Osteoblast (primary cell): ENCODE measurements around the gene CPN1. TPM values are rescaled to one million over a fixed set of nuclear protein-coding genes. Genes with fewer than 3 reads are reported as not detected.

Source experiments
- DNase-seq: peaks from one replicate; pipeline ENCODE4 v3.0.0; 2011; ENCODE audit warnings: low spot score, mixed read lengths; ENCODE audit not compliant: insufficient read length; ENCODE audit errors: missing footprints
- H2AFZ ChIP-seq: 2 replicates; pipeline ENCODE4 v1.6.0; 2011; ENCODE audit warnings: mild to moderate bottlenecking, low read length
- H3K27ac ChIP-seq: 2 replicates; pipeline ENCODE4 v1.5.1; 2011; ENCODE audit warnings: mild to moderate bottlenecking, low read depth, low read length, moderate library complexity
- H3K27me3 ChIP-seq: 2 replicates; pipeline ENCODE4 v1.6.0; 2012; ENCODE audit warnings: mild to moderate bottlenecking, control low read depth, inconsistent platforms, low read length, moderate library complexity; ENCODE audit not compliant: insufficient read depth
- H3K36me3 ChIP-seq: 2 replicates; pipeline ENCODE4 v1.5.1; 2011; ENCODE audit warnings: mild to moderate bottlenecking, low read length, control low read depth, moderate library complexity; ENCODE audit not compliant: insufficient read depth
- H3K4me1 ChIP-seq: 2 replicates; pipeline ENCODE4 v1.5.1; 2011; ENCODE audit warnings: mild to moderate bottlenecking, low read length, control low read depth, moderate library complexity; ENCODE audit not compliant: insufficient read depth
- H3K4me2 ChIP-seq: 2 replicates; pipeline ENCODE4 v1.6.0; 2011; ENCODE audit warnings: mild to moderate bottlenecking, low read length; ENCODE audit not compliant: insufficient read depth
- H3K4me3 ChIP-seq: fragments of 200-600 bp; sonication (generic); 3 replicates; pipeline ENCODE4 v1.5.1; 2012; ENCODE audit warnings: mild to moderate bottlenecking, low read length, inconsistent platforms; ENCODE audit not compliant: insufficient read depth
- H3K79me2 ChIP-seq: 2 replicates; pipeline ENCODE4 v1.6.0; 2012; ENCODE audit warnings: mild to moderate bottlenecking, low read length, control low read depth, inconsistent platforms; ENCODE audit not compliant: insufficient read depth
- H3K9me3 ChIP-seq: 2 replicates; pipeline ENCODE4 v1.5.1; 2011; ENCODE audit warnings: low read depth, low read length, control low read depth
- H4K20me1 ChIP-seq: 2 replicates; pipeline ENCODE4 v1.6.0; 2012; ENCODE audit warnings: mild to moderate bottlenecking, low read length, control low read depth; ENCODE audit not compliant: insufficient read depth
- total RNA-seq: library from RNA; depleted of rRNA; stranded (reverse); fragments of >200 nt; gene quantifications from 2 replicates; pipeline ENCODE4 v1.2.3, GENCODE V29; 2012
- TF ChIP-seq, protein P1 (sequence below): IDR thresholded peaks from 2 replicates; pipeline ENCODE4 v1.5.1; 2011; ENCODE audit warnings: mild to moderate bottlenecking, low read depth, low read length, moderate library complexity; ENCODE audit errors: extremely low read depth

CPN1 gene
- total RNA-seq, 1 donor = not detected

DNA sequence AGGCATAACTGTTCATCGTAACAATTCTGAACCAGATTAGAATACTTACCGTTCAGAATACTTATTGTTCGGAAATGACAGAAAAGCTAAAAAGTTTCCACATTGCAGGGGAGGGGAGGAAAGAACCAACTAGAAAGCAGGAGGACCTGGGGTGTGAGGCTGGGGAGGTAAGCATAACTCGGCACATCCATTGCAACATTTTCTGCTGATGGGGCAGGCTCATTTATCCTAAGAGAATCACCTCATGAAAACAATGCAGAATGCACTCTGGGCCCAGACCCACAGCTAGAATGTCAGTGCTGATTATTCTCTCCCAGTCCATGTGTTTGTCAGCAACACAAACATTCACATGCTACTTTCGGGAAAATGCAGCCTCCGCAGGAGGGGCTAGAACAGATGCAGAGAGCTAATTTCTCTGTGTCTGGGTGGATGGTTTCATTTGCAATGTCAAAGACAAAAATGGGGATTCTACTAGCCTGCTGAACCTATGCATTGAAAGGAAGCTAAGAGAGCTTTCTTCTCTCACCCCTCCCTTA, 81.5 kb downstream of the CPN1 start:
- Histone ChIP-seq H3K4me3 (no peak overlapping the region), H2AFZ (no peak overlapping the region), H3K4me2 (no peak overlapping the region), H4K20me1 (peaks cover 13% of the 10 kb centered on the region), H3K79me2 (peaks cover 99% of the 10 kb centered on the region), H3K4me1 (peaks cover 26% of the 10 kb centered on the region), H3K27me3 (no peaks in the 10 kb centered on the region), H3K27ac (no peak overlapping the region), H3K36me3 (peaks cover 18% of the 10 kb centered on the region), H3K9me3 (no peaks in the 10 kb centered on the region)
- TF ChIP-seq, protein P1, sequence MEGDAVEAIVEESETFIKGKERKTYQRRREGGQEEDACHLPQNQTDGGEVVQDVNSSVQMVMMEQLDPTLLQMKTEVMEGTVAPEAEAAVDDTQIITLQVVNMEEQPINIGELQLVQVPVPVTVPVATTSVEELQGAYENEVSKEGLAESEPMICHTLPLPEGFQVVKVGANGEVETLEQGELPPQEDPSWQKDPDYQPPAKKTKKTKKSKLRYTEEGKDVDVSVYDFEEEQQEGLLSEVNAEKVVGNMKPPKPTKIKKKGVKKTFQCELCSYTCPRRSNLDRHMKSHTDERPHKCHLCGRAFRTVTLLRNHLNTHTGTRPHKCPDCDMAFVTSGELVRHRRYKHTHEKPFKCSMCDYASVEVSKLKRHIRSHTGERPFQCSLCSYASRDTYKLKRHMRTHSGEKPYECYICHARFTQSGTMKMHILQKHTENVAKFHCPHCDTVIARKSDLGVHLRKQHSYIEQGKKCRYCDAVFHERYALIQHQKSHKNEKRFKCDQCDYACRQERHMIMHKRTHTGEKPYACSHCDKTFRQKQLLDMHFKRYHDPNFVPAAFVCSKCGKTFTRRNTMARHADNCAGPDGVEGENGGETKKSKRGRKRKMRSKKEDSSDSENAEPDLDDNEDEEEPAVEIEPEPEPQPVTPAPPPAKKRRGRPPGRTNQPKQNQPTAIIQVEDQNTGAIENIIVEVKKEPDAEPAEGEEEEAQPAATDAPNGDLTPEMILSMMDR = no peak
- no peak for DNase-seq

DNA sequence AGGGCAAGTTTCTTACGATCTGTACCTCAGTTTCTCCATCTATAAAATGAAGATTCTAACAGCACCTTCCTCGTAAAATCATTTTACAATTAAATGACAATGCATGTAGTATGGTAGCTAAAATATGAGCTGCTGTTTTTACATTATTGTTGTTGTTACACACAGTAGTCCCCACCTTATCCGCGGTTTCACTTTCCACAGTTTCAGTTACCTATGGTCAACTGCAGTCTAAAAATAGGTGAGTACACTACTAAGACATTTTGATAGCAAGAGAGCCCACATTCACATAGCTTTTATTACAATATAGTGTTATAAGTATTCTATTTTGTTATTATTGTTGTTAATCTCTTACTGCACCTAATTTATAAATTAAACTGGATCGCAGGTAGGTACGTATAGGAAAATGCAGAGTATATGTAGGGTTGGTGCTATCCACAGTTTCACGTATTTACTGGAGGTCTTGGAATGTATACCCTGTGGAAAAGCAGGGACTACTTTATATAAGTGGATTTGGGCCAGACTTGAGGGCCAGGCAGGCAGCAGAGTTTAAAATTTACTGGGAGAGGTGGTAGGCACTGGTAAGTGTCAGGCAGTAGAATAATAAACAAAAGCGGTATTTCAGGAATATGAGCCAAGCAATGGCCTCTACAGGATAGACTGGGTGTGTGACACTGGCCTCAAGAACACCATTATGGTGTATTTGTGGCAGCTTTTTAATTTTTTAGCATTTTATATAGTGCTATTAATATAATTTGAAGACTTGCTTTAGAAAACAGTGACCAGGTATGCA, 82.2 kb downstream of the CPN1 start:
- Histone ChIP-seq H3K27ac (no peak overlapping the region), H2AFZ (no peak overlapping the region), H3K79me2 (peaks cover 99% of the 10 kb centered on the region), H3K9me3 (no peaks in the 10 kb centered on the region), H3K4me3 (no peak overlapping the region), H3K4me2 (no peak overlapping the region), H3K36me3 (peaks cover 18% of the 10 kb centered on the region), H3K27me3 (no peaks in the 10 kb centered on the region), H4K20me1 (peaks cover 13% of the 10 kb centered on the region), H3K4me1 (peaks cover 24% of the 10 kb centered on the region)
- no peak for DNase-seq
- TF ChIP-seq, protein P1 = no peak

GRCh38 chr10:99998889-99999288, 82.8 kb downstream of the CPN1 start:
- H3K9me3 ChIP-seq = no peaks in the 10 kb centered on the region
- H2AFZ ChIP-seq = no peak overlapping the region
- H3K4me1 ChIP-seq = peaks cover 27% of the 10 kb centered on the region
- peaks cover 18% of the 10 kb centered on the region for H3K36me3 ChIP-seq
- H4K20me1 ChIP-seq = peaks cover 13% of the 10 kb centered on the region
- no peak overlapping the region for H3K4me2 ChIP-seq
- H3K27me3 ChIP-seq = no peaks in the 10 kb centered on the region
- DNase-seq = no peak
- H3K4me3 ChIP-seq = no peak overlapping the region
- no peak overlapping the region for H3K27ac ChIP-seq
- H3K79me2 ChIP-seq = peaks cover 99% of the 10 kb centered on the region
- TF ChIP-seq, protein P1 = no peak
